Occipital lobe (tissue), 2 donors: ENCODE results near the gene CHL1. TPM values are rescaled to one million over a fixed set of nuclear protein-coding genes. Genes with fewer than 3 reads are reported as not detected.

ENCODE experiments used
- DNase-seq: peaks from one replicate; lab custom pipeline; 2025; lab: John Stamatoyannopoulos, UW
- total RNA-seq: library from RNA; depleted of rRNA; stranded (reverse); fragments of >200 nt; gene quantifications from one replicate; pipeline ENCODE4 v1.2.3, GENCODE V29; 2014

Gene CHL1
- total RNA-seq, 1 donor from 2014 or later, result 954 TPM

DNA sequence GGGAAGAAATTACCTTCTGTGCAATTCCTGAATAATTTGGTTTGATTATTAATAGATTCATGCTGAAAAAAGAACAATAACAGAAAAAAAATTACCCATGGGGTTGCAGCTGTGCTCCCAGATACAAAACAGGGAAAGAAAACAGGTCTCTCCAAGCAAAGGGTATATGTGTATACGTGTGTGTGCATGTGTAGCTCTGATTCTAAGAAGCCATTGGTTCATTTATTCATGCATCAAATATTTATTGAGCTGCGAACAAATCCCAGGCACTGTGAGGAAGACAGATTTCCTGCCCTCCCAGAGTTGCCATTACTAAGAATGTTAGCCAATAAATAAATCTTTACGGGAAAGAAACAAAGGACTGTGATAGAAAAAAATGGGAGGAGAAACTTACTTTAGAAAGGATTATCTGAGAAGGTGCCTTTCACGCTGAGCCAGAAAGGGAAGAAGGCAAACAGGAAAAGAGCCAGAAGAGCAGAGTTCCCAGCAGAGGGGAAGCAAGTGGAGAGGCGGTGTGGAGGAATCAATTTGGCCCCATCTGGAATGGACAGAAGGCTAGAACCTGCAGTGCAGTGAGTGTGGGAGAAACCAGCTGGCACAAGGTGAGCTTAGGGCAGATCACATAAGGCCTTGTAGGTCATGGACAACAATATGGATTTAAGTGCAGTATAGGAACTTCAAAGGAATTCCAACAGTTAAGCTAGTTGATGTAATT lies 20.7 kb downstream of the CHL1 start:
- DNase-seq, result no peak

DNA sequence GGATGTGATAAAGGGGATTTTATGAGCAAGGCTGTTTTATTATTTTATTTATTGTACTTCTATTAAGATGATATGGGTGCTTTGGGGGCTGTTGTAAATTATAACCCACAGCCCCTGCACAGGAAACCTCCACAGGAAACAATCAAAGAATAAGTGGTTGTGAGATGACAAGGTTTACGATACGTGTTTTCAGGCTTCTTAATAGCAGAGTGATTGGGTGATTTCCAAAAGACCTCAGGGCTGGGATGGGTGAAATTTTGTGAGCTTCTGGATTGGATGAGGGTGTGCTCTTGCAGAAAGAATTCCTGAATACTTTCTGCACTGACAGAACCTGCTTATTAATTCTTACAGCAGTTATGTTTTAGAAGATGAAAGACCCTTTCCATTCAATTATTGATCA lies 21.4 kb downstream of the CHL1 start:
- no peak for DNase-seq

DNA sequence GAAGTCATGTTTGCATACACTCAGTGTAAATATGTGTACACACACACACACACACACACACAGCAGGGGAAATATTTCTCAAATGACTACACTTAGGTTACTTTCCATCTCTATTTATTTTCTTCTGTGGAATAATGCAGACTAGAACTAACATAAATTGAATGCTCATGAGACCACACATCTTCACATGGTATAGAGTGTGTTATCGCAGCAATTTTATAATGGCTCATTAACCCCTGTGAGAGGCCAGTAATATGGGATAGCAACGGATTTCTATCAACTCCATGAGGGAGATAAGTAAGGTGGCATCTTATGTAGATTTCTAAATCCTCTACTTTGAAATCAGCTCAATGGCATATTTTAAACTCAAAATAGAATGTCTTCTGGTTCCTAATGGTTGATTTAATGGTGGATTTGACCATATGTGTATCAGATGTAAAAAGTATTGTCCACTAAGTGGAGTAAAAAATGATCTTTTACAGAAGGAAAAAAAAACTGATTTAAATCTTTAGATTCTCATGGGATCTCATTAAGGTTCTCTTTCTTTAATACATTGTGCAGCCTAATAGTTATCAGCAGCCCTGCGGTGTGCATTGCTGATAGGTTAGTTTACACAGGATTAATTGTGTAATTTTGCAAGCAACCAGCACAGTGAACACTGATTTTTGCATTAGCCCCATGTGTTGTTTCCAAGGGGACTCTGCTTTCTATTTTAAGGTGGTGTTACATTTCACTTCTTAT lies 32.0 kb downstream of the CHL1 start:
- DNase-seq, result no peak

DNA sequence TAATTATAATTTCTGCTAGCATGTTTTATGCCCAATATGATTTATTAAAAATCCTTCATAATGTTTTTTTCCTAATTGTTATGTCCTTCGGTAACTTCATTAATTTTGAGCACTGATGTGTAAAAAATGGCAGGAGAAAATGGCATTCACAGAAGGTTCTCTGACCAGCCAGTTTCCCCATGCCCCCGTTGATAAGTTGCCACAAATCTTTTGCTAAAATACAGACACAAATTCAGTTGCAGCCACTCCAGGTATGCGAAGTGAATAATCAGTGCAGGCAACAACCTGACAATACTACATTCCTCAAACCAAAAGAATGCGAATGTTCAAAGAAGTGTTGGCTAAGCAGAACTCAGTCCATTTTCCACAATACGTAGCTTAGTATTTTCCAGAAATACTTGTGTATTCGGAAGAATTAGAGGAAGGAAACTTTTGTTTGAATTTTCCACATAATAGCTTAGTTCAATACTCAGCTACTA lies 32.7 kb downstream of the CHL1 start:
- no peak for DNase-seq

DNA sequence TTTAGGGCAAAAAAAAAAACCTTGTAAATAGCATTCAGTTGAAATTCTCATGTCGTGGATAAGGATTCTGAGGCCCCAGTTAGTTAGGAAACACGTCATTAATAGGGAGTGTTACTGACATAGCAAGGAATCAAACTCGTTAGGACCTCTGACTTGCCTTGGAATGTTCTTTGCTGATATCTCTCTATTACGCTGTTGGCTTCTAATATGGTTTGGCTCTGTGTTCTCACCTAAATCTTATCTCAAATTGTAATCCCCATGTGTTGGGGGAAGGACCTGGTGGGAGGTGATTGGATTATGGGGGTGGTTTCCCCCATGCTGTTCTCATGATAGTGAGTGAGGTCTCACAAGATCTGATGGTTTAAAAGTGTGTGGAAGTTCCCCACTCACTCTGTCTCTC lies 40.3 kb downstream of the CHL1 start:
- no peak for DNase-seq

DNA sequence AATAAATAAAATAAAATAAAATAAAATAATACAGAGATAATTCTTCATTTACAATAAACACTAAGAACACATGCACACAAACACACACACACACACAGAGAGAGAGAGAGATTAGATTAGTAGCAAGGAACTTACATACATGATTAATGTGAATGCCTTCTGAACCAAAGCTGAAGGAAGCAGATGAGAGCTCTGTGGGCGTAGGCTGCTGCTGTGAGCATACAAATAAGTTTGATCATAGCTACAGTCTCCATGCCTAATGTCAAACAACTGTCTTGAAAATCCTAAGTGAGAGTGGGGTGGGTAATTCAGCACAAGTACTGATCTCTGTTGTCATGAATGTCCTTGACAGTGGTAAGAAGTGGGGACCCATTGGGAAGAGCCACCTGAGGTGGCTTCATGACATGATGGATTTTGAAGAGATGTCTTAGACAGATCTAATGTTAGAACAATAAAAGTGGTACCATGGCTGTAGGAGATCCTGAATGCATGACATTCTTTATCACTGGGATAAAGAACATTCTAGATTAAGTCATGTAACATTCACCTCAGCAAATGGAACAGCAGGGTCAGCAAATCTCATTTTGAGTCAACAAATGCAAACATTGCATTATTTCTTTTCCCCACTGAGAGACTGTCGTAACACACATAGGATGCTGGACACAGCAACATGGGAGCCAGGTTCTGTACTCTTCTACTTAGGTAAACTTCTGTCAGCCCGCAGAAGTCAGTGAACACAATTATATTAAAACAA lies 46.2 kb downstream of the CHL1 start:
- no peak for DNase-seq

DNA sequence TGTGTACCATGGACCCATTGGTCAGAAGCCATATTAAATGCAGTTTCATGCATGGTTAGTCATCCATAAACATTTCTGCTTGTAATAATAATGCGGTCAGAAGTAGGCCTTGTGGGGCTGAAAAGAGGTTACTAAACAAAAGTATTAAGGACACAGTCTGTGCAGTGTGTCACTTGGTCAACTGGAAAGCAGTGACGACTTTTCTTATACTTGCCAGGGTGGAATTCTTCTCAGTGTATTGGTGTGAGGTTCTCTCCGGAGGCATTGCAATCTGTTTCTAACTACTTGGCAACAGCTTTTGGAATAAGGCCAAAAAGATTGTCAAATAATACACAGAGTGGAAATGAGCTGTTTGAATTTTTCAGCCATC lies 46.8 kb downstream of the CHL1 start:
- no peak for DNase-seq

DNA sequence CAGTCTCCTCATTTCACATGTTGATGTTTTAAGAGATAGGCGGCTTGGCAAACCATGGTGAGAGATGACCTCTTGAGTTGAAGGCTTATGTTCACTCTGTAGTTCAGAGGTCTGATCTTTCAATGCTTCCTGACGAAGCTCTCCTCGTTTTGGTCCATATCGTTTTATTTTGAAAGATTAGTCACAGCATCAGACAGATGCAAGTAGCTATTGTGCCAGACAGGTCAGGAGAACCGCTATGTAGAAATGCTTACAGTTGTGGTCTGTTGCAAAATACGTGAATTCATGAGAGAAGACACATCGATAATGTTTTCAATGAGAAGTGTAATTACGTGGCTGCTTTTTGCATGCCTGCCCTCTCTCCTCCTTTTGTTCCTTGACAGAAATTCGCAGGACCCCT lies 47.5 kb downstream of the CHL1 start:
- DNase-seq, result no peak

DNA sequence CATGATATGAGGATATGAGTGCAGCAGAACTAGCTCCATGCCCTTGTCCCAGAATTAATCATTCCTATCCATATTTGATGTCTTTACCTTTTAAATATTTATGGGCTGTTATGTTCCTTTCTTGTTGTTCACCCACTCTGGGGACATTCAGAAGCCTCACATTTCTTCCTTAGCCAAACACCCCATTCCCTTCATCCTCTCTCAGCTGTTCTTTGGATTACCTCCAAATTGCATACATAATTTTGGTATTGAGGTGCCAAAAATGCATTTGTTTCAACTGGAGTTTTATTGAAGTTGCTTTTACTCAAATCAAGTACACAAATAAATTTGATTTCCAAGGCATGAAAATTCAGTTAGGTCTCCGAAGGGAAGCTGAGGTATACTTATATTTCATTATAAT lies 51.4 kb downstream of the CHL1 start:
- DNase-seq, result no peak

DNA sequence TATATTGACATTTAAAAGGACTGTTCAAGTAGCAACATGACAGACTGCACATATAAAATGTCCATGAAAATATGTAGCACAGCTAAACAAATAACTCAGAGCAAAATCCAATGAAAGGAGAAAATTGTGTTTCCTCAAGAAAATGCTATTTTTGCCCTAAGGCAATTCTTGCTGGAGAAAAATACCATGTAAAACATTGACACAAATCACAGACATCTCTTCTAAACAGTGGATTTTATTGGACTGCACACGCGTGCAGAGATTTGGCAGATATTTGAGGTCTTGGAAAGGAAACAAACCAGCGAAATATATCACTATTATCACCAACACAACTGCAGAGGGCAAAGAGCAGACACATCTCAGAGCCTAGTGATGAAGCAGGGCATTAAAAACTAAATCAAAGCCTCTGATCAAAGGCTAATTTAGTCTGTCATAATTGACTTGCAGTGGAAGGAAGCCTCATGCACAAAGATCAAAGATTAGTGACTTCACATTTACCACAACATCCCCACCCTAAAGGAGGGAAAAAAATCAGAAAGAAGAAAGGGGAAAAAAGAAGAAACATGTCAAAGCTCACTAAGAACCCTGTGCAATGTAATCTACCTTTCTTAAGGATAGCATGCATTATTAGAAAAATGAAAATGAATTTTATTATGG lies 52.4 kb downstream of the CHL1 start:
- no peak for DNase-seq

DNA sequence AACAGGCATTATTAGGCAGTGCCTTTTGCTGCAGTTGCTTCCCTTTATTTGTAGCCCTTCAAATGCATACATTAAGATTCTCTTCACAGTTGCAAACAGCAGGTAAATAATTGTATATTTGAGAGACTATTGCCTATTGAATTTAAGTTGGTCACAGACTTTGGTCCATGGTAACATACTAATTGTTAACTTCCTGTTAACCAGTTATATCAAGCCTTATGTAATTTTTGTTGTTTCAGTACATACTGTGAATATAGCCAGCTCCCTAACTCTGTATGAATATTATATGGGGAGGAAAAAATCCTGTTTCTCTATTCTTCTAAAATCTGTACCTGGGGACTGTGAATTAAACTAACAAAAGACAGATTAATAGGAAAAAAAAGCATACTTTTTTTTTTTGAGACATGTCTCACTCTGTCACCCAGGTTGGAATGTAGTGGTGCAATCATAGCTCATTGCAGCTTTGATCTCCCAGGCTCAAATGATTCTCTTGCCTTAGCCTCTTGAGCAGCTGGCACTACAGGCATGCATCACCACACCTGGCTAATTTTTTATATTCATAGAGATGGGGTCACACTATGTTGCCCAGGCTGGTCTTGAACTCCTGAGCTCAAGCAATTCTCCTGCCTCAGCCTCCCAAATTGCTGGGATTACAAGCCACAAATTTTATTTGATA lies 53.2 kb downstream of the CHL1 start:
- no peak for DNase-seq

DNA sequence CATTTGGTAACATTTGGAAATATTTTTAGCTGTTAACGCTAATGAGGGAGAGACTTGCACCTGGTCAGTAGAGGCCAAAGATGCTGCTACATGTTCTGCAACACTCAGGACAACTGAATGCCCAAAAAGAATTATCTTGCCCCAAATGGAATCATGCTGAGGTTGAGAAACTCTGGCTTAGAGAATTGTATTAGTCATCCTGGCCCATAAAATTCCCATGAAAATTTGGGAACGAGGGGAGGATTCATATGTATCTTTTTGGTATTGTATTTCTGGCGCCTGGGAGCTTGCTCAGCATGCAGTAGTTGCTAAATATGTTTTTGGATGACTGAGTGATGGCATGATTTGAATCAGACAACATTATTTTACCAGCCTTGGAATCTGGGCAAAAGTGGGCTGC lies 59.9 kb downstream of the CHL1 start:
- DNase-seq, result no peak

DNA sequence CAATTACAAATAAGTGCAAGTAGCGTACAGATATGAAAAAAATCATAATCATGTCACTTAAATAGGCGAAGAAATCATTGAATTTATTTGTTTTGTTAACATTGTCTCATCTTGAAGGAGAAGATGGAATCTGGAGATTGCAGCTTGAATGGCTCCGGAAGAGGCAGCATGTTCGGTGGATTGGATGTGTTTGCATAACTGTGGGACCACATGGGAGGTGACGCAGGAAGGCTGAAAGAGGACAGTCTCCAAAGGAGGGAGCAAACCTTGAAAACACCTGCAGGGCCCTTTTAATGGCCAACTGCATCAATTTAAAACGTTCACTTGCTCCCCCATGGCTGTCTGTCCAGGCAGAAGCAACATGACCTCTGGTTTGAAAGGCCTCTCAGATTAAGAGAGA lies 61.3 kb downstream of the CHL1 start:
- no peak for DNase-seq

DNA sequence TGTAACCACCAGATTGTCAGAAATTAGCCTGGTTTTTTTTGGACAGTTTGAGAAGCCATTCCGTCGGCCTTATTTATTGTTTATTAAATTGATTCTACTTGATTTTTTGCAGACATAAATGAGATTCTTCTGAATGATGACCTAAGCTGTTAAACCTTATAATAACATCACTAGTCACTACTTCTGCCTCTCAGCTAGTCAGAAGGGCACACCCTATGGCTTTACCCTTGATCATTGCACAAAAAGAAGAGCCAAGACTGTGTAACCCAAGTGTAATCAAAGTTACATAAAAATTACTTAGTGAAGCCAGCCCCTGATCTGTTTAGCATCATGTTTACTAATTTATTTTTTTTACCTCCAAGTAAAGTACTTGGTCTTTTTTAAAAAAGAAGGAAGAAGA lies 64.3 kb downstream of the CHL1 start:
- DNase-seq, result no peak

DNA sequence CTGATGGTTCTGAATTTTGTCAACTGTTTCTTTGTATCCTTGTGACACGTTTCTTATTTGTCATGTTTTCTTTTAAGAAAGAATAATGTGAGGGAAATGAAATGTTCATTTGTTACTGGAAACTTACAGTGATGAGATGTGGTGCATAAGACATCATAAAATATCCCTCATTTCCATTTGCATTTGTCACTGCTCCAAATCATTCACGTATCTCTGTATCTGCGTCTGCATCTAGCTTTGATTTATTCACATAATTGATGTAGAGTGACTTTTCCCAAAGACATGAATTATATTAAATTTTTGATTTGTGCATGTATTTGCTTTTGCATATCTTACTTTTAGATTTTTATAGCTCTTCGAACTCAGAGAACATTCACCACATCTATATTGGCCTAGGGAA lies 66.8 kb downstream of the CHL1 start:
- DNase-seq, result no peak

DNA sequence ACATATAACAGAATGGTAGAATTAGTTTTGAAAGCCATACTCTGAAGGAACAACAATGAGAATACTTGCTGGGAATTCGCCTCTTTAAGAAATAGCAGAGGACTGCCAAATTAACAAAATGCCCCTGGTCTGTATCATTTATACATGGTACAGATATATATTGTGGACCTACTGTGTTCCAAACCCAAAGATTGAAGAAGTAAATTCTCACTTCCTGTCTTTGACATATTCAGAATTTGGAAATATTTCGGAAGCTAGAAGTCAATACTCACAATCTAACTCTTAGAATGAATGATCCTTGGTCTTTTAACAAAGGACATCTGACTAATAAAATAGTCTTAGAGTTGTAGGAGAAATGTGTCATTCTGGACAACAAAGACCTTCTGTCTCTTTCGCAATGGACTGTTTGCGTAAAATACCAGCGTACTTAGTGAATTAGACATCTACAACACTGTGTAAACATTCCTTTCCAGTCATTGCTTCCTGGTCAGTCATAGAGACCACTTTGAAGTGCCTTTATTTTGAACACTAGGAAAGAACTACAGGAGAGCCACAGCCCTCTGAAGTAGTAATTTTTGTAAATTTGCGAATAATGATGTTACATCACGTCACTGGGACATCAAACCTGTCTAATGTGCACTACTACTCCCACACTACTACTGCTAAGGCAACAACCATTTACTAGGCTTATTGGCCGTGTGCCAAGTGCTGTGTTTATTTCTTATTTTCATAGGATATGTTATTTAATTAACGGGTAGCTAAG lies 68.0 kb downstream of the CHL1 start:
- DNase-seq, result no peak

DNA sequence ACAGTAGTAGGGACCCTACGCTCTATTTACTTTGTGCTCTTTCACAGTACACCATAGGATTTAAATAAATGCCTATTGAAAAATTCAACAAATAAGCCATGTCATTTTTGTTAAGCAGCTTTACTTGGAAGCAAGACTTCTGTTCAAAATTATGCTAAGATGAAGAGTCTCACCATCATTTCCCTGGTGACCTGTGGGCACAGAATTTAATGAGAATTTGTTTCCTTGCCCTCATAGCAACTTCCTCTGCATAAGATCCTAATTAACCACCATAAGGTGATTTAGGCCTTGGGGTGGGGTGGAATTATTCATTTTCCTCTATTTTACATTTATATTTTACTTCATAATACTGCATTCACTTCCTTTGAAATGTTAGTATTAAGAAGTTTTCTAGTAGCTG lies 70.5 kb downstream of the CHL1 start:
- DNase-seq, result no peak

DNA sequence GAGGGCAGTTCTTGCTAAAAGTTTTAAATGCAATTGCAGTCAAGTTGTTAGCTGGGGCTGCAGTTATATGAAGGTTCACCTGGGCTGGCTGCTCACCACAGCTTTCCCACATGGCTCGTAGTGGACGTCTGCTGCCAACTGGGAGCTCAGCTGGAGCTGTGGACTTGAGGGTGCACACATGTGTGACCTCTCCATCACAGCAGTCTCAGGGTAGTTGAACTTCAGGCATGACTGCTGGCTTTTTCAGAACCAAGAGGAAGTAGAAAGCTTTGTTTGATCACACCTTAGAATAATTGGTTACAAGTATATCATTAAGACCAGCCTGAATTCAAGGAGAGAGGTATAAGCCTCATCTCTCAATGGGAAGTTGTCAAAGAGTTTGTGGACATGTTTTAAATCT lies 74.1 kb downstream of the CHL1 start:
- DNase-seq, result no peak

DNA sequence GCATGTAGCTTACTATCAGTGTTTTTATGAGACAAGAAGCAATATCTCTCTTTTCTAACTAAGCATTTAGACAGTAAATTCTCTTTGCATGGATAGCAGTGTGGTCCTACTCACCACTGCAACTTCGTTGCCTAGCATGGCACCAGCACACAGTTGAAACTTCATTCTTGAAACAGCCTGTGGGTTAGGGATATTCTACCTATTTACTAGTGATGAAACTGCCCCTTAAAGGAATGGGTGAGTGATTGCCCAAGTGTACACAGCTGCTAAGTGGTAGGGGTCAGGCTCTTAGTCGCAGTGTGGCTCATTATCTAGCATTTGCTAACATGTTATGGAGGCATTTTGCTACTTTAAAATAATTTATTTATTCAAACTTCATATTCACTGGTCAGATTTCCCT lies 78.4 kb downstream of the CHL1 start:
- no peak for DNase-seq

DNA sequence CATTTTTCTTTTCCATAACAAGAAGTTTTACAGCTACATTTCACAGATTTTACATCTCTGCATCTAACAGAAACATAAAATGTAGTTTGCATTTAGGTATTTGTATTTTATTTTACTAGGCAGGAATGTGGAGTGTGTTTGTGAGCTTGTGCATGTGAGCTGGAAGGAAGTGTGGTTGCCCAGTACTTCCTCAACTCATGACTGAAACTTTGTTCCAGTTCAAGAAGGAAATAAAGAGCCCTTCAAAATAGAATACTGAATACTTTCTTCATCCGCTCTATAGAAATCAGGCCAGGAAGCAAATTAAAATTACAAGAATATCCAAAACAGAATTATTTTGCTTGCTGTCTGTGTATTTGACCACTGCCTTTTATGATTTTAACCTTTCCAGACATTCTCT lies 81.3 kb downstream of the CHL1 start:
- no peak for DNase-seq
